ENCODE measurements around the gene SLC5A4. TPM values are rescaled to one million over a fixed set of nuclear protein-coding genes. Genes with fewer than 3 reads are reported as not detected.
"Not testable (repeated sequence)": the region's sequence is repeated elsewhere in the genome, so short reads cannot be mapped to it uniquely, and the experiment has no call there.

SLC5A4 gene
- total and polyA plus RNA-seq, 8 donors: 0.29 to 3.3 (median 0.58) TPM; not detected in 5

GRCh38 chr22:32265882-32266767 lies 11.0 kb upstream of the SLC5A4 start:
- TF ChIP-seq CTCF (IDR thresholded peaks at IDR 0.05): peak in 4 of 7 experiments; percentile 66 to 80 (median 73)
- no peak for TF ChIP-seq POLR2AphosphoS5 (IDR thresholded peaks at IDR 0.05)
- WGBS, 5 donors: 28 to 30% (median 28%) methylated on average over 10 of the region's 10 CpGs
- peak; percentile 69 to 88 for DNase-seq
- Histone ChIP-seq H3K4me1 (peaks cover 0 to 7% (median 0%) of the 10 kb centered on the region in 4 donors), H3K27me3 (peaks cover 0 to 11% (median 2%) of the 10 kb centered on the region in 3 donors), H3K9me3 (no peaks in the 10 kb centered on the region), H3K36me3 (no peaks in the 10 kb centered on the region), H3K4me3 (peak overlapping the region in 1 of 4 donors; percentile 21), H3K27ac (no peak overlapping the region)
- intact Hi-C loops (cut with DNase I; ENCODE audit: low total_unique reads): no loop called here

- peaks cover 0 to 23% (median 10%) of the 10 kb centered on the region in 3 donors for H3K27me3 ChIP-seq
- H3K4me1 ChIP-seq; H3K4me3 ChIP-seq; H3K9me3 ChIP-seq; H3K27ac ChIP-seq; H3K36me3 ChIP-seq; intact Hi-C loops (cut with DNase I; ENCODE audit: low total_unique reads); DNase-seq: not testable (repeated sequence)
- 89 to 95% (median 95%) methylated on average over 4 of the region's 4 CpGs for WGBS, 5 donors
Observed at GRCh38 chr22:32263678-32264077, 8.5 kb upstream of the SLC5A4 start.

- Histone ChIP-seq H3K4me1 (peaks cover 0 to 5% (median 0%) of the 10 kb centered on the region in 4 donors), H3K4me3 (no peak overlapping the region), H3K27ac (no peak overlapping the region), H3K36me3 (no peaks in the 10 kb centered on the region), H3K9me3 (no peaks in the 10 kb centered on the region), H3K27me3 (peaks cover 0 to 33% (median 10%) of the 10 kb centered on the region in 3 donors)
- 65 to 77% (median 71%) methylated on average over 4 of the region's 4 CpGs for WGBS, 5 donors
- intact Hi-C loops (cut with DNase I; ENCODE audit: low total_unique reads): no loop called here
- TF ChIP-seq EP300 (IDR thresholded peaks at IDR 0.05) (no peak), CTCF (IDR thresholded peaks at IDR 0.05) (no peak), POLR2AphosphoS5 (IDR thresholded peaks at IDR 0.05) (no peak), POLR2A (IDR thresholded peaks at IDR 0.05) (no peak)
- DNase-seq: no peak
Observed at GRCh38 chr22:32261306-32261705, 6.2 kb upstream of the SLC5A4 start.

- Histone ChIP-seq H3K4me3 (no peak overlapping the region), H3K27me3 (peaks cover 0 to 44% (median 10%) of the 10 kb centered on the region in 3 donors), H3K27ac (no peak overlapping the region), H3K36me3 (no peaks in the 10 kb centered on the region), H3K4me1 (no peaks in the 10 kb centered on the region), H3K9me3 (no peaks in the 10 kb centered on the region)
- 56 to 75% (median 70%) methylated on average over 2 of the region's 2 CpGs for WGBS, 5 donors
- DNase-seq: no peak
- intact Hi-C loops (cut with DNase I; ENCODE audit: low total_unique reads): no loop called here
- no peak for TF ChIP-seq POLR2AphosphoS5 (IDR thresholded peaks at IDR 0.05)
- no peak for TF ChIP-seq POLR2A (IDR thresholded peaks at IDR 0.05)
- TF ChIP-seq EP300 (IDR thresholded peaks at IDR 0.05): no peak
- TF ChIP-seq CTCF (IDR thresholded peaks at IDR 0.05): no peak
Observed at GRCh38 chr22:32258791-32259190, 3.6 kb upstream of the SLC5A4 start.

GRCh38 chr22:32255726-32256125 lies 579 bp upstream of the SLC5A4 start:
- Histone ChIP-seq H3K36me3 (no peaks in the 10 kb centered on the region), H3K9me3 (no peaks in the 10 kb centered on the region), H3K27ac (no peak overlapping the region), H3K4me3 (no peak overlapping the region), H3K27me3 (peaks cover 0 to 30% (median 7%) of the 10 kb centered on the region in 3 donors), H3K4me1 (no peaks in the 10 kb centered on the region)
- TF ChIP-seq EP300 (IDR thresholded peaks at IDR 0.05): no peak
- no peak for TF ChIP-seq POLR2A (IDR thresholded peaks at IDR 0.05)
- no peak for TF ChIP-seq CTCF (IDR thresholded peaks at IDR 0.05)
- no peak for TF ChIP-seq POLR2AphosphoS5 (IDR thresholded peaks at IDR 0.05)
- no peak for DNase-seq
- intact Hi-C loops (cut with DNase I; ENCODE audit: low total_unique reads): no loop called here
- WGBS, 5 donors: 67 to 79% (median 75%) methylated on average over 3 of the region's 3 CpGs
